Gastrocnemius medialis (tissue), 4 donors: ENCODE results near the gene C14orf132. TPM values are rescaled to one million over a fixed set of nuclear protein-coding genes. Genes with fewer than 3 reads are reported as not detected.

Source experiments
- ATAC-seq, 2 donors: fragments of 150-250 bp; one replicate each; pipeline ENCODE4 v1.9.1; 2016
- DNase-seq, 2 donors: peaks; one replicate each; pipeline ENCODE4 v3.0.0-alpha.2; 2019
- H3K27ac ChIP-seq, 4 donors: fragments of 200-600 bp; sonication (generic); 1 replicate in 1 of 4; 2 replicates in 3 of 4; pipeline ENCODE4 v1.5.1; 2016 to 2018; ENCODE audit warnings: mild to moderate bottlenecking in 2 of 4, moderate library complexity in 1 of 4
- H3K27me3 ChIP-seq, 3 donors: fragments of 200-600 bp; sonication (generic) in 2 of 3; 1 replicate in 1 of 3; 2 replicates in 2 of 3; pipeline versions ENCODE4 v1.5.1 to v1.6.0; 2016 to 2019; ENCODE audit warnings: mild to moderate bottlenecking in 1 of 3, moderate library complexity in 1 of 3
- H3K36me3 ChIP-seq, 2 donors: fragments of 200-600 bp; sonication (generic) in 1 of 2; one replicate each; pipeline ENCODE4 v1.5.1; 2017 to 2018
- H3K4me1 ChIP-seq, 2 donors: fragments of 200-600 bp; sonication (generic) in 1 of 2; one replicate each; pipeline ENCODE4 v1.5.1; 2016 to 2017; ENCODE audit warnings: mild to moderate bottlenecking in 2 of 2
- H3K4me3 ChIP-seq, 4 donors: fragments of 200-600 bp; sonication (generic) in 3 of 4; 1 replicate in 1 of 4; 2 replicates in 3 of 4; pipeline ENCODE4 v1.5.1; 2016 to 2019; ENCODE audit warnings: mild to moderate bottlenecking in 2 of 4
- H3K9me3 ChIP-seq, 3 donors: fragments of 200-600 bp; sonication (generic) in 2 of 3; 1 replicate in 1 of 3; 2 replicates in 2 of 3; pipeline ENCODE4 v1.5.1; 2016 to 2019
- CTCF ChIP-seq, 5 experiments: fragments of 450-650 bp in 3 of 5; fragments of 200-600 bp in 2 of 5; sonication (generic) in 2 of 5; IDR thresholded peaks in 4 of 5; conservative IDR thresholded peaks in 1 of 5; 1 replicate in 4 of 5; 2 replicates in 1 of 5; pipeline ENCODE4 v1.5.1; 2016 to 2019; ENCODE audit warnings: antibody characterized with exemption in 5 of 5, mild to moderate bottlenecking in 3 of 5, moderate library complexity in 3 of 5
- POLR2A ChIP-seq, 2 donors: fragments of 450-650 bp; IDR thresholded peaks; one replicate each; pipeline ENCODE4 v1.6.1; 2017; ENCODE audit warnings: antibody characterized with exemption in 2 of 2, mild to moderate bottlenecking in 2 of 2, moderate library complexity in 2 of 2
- in situ Hi-C, 4 donors: fragments of 200-750 bp; cut with MboI; loops; one replicate each; pipeline versions ENCODE4 v1.15.0 to v1.8.0; 2017; ENCODE audit warnings: low sequenced_read_pairs in 4 of 4
- intact Hi-C: fragments of 100-400 bp; cut with DNase I; formaldehyde crosslinking; loops from one replicate; pipeline ENCODE4 v1.15.1; 2023; ENCODE audit warnings: low total_unique reads
- total RNA-seq, 4 donors: library from RNA; depleted of rRNA; stranded (reverse); fragments of >200 nt; gene quantifications; one replicate each; pipeline versions ENCODE4 v1.1.0 to v1.2.3, GENCODE V29; 2016

Gene C14orf132
- total RNA-seq, 4 donors from 2014 or later: 1.1 to 2.9 (median 1.5) TPM

- in situ Hi-C loops: no loop called here
- Histone ChIP-seq H3K4me3 (no peak overlapping the region), H3K9me3 (no peaks in the 10 kb centered on the region), H3K4me1 (no peaks in the 10 kb centered on the region), H3K36me3 (no peaks in the 10 kb centered on the region), H3K27ac (no peak overlapping the region), H3K27me3 (peaks cover 0 to 6% (median 0%) of the 10 kb centered on the region in 3 donors)
- TF ChIP-seq POLR2A (IDR thresholded peaks at IDR 0.05): no peak
- no peak for TF ChIP-seq CTCF (IDR thresholded peaks at IDR 0.05 in 4 of 5, conservative IDR thresholded peaks at IDR 0.05 in 1 of 5)
- intact Hi-C loops: loop anchor here (5.0 kb wide), 1 partner anchor 38 kb away; no protein-coding TSS in a partner anchor
- ATAC-seq (no peak), DNase-seq (no peak)
Observed at GRCh38 chr14:96059519-96060135, 20.5 kb downstream of the C14orf132 start.

- intact Hi-C loops: no loop called here
- H3K36me3 ChIP-seq: no peaks in the 10 kb centered on the region
- H3K4me3 ChIP-seq: no peak overlapping the region
- no peak overlapping the region for H3K27ac ChIP-seq
- TF ChIP-seq CTCF (IDR thresholded peaks at IDR 0.05 in 4 of 5, conservative IDR thresholded peaks at IDR 0.05 in 1 of 5) (no peak), POLR2A (IDR thresholded peaks at IDR 0.05) (no peak)
- no peak for DNase-seq
- H3K4me1 ChIP-seq: no peaks in the 10 kb centered on the region
- ATAC-seq: no peak
- in situ Hi-C loops: no loop called here
- H3K9me3 ChIP-seq: no peaks in the 10 kb centered on the region
- peaks cover 0 to 4% (median 0%) of the 10 kb centered on the region in 3 donors for H3K27me3 ChIP-seq
Observed at GRCh38 chr14:96060186-96060933, 21.2 kb downstream of the C14orf132 start.

- Histone ChIP-seq H3K27me3 (no peaks in the 10 kb centered on the region), H3K36me3 (no peaks in the 10 kb centered on the region), H3K9me3 (no peaks in the 10 kb centered on the region), H3K27ac (no peak overlapping the region), H3K4me3 (no peak overlapping the region), H3K4me1 (no peaks in the 10 kb centered on the region)
- ATAC-seq: no peak
- intact Hi-C loops: no loop called here
- no peak for DNase-seq
- in situ Hi-C loops: no loop called here
- TF ChIP-seq POLR2A (IDR thresholded peaks at IDR 0.05) (no peak), CTCF (IDR thresholded peaks at IDR 0.05 in 4 of 5, conservative IDR thresholded peaks at IDR 0.05 in 1 of 5) (no peak)
Observed at GRCh38 chr14:96062010-96062409, 22.8 kb downstream of the C14orf132 start.

GRCh38 chr14:96062506-96062905, 23.3 kb downstream of the C14orf132 start:
- H3K36me3 ChIP-seq: no peaks in the 10 kb centered on the region
- in situ Hi-C loops (no loop called here), intact Hi-C loops (no loop called here)
- no peak overlapping the region for H3K4me3 ChIP-seq
- H3K27me3 ChIP-seq: no peaks in the 10 kb centered on the region
- no peaks in the 10 kb centered on the region for H3K9me3 ChIP-seq
- H3K27ac ChIP-seq: no peak overlapping the region
- ATAC-seq (no peak), DNase-seq (no peak)
- no peaks in the 10 kb centered on the region for H3K4me1 ChIP-seq
- TF ChIP-seq CTCF (IDR thresholded peaks at IDR 0.05 in 4 of 5, conservative IDR thresholded peaks at IDR 0.05 in 1 of 5) (no peak), POLR2A (IDR thresholded peaks at IDR 0.05) (no peak)
